ENCODE results near the gene PROCR.
"Not testable (repeated sequence)": the region's sequence is repeated elsewhere in the genome, so short reads cannot be mapped to it uniquely, and the experiment has no call there.

The PROCR gene

DNA sequence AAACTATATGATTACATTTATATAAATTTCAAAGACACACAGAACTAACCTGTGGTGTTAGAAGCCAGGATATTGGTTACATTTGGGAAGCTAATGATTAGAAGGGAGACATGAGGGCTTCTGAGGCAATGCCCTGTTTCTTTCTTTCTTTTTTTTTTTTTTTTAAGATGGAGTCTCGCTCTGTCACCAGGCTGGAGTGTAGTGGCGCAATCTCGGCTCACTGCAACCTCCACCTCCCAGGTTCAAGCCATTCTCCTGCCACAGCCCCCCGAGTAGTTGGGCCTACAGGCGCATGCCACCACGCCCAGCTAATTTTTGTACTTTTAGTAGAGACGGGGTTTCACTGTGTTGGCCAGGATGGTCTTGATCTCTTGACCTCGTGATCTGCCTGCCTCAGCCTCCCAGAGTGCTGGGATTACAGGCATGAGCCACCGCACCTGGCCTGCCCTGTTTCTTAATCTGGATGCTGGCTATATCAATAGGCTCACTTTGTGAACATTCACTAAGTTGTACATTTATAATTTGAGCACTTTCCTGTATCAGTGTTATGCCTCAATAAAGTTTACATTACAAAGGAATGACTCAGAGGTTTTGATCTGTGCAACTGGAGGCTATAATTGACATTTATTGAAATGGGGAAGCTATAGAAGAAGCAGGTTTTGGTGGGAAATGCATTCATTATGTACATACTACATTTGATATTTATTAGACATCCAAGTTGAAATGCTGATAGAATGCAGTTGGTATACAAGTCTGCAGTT, 21.3 kb downstream of the PROCR start:
- not testable (repeated sequence) for DNase-seq

DNA sequence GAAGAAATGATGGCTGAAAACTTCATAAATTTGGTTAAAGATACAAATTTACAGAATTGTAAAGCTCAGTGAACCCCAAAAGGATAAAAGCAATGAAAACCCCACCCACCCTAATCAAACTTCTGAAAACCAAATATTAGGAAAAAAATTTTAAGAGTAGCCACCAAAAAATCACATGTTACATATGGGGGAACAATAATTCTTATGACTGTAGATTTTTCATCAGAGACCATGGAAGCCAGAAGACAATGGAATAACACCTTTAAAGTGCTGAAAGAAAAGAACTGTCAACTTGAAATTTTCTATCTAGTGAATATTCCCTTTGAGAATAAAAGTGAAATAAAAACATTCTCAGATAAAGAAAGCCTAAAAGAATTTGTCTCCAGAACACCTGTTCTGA, 24.4 kb downstream of the PROCR start:
- DNase-seq, result no peak

DNA sequence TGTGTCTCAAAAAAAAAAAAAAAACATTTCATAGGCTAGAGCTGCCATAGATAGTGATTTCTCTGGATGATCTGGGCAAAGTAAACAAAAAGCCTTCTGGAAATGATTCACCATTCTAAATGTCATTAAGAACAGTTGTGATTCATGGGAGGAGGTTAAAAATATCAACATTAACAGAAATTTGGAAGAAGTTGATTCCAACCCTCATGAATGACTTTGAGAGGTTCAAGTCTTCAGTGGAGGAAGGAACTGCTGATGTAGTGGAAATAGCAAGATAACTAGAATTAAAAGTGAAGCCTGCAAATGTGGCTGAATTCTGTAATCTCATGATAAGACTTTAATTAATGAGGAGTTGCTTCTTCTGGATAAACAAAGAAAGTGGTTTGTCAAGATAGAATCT, 27.9 kb downstream of the PROCR start:
- DNase-seq, result no peak

DNA sequence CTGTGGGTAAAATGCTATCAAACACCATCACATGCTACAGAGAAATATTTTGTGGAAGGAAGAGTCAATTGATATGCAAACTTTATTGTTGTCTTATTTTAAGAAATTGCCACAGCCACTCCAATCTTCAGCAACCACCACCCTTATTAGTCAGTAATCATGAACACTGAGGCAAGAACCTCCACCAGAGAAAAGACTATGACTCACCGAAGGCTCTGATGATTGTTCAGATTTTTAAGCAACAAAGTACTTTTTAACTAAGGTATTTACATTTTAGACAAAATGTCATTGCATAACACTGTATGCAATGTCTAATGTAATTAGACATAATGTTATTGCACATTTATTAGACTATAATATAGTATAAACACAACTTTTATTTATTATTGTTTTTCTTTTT, 28.4 kb downstream of the PROCR start:
- DNase-seq, result no peak

DNA sequence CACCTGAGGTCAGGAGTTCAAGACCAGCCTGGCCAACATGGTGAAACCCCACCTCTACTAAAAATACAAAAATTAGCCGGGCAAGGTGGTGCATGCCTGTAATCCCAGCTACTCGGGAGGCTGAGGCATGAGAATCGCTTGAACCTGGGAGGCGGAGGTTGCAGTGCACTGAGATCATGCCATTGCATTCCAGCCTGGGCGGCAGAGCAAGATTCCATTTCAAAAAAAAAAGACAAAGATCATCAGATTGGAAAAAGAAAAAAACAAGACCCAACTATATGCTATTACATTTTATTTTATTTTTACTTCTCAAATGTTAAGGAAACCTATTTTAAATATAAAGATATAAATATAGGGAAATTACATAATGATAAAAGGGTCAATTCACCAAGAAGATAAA, 29.6 kb downstream of the PROCR start:
- DNase-seq, result not testable (repeated sequence)

DNA sequence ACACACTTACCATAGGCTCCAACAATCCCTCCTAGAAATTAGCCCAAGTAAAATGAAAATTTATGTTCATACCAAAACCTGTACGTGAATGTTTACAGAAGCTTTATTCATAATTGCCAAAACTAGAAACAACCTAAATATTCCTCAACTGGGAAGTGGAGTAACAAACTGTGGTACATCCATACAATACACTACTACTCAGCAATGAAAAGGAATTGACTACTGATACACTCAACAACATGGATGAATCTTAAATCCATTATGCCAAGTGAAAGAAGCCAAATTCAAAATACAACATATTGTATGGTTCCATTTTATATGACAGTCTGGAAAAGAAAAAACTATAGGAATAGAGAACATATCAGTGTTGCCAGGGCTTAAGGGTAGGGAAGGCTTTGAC, 34.9 kb downstream of the PROCR start:
- no peak for DNase-seq

DNA sequence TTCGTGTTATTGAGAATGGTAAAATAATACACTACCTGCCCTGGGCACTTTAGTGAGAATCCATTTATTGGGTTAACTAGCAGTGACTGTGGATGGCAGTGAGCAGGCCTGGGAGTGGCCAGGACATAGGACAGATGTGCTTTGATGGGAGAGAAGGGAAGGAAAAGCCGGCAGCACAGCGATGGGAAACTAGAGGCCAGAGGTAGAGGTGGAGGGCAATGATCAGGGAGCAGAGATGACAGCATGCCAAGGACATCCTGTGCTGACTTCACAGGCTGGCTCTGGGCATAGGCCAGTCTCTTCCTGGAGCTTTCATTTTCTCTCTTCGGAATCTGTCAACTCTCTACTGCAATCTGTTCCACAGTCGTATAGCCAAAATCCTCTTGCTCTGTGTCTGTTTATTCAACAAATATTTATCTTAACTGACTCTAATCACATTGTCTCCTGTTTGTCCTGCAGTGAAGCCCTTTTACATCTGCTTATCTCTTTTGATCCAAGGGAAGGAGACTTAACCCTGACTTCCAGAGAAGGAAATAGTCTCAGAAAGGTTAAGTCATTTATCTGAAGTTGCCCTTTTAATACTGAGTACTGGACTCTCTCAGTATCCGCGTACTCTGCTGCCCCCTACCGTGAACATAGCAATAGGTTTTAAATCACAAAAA, 36.2 kb downstream of the PROCR start:
- DNase-seq, result peak; percentile 80 to 83

DNA sequence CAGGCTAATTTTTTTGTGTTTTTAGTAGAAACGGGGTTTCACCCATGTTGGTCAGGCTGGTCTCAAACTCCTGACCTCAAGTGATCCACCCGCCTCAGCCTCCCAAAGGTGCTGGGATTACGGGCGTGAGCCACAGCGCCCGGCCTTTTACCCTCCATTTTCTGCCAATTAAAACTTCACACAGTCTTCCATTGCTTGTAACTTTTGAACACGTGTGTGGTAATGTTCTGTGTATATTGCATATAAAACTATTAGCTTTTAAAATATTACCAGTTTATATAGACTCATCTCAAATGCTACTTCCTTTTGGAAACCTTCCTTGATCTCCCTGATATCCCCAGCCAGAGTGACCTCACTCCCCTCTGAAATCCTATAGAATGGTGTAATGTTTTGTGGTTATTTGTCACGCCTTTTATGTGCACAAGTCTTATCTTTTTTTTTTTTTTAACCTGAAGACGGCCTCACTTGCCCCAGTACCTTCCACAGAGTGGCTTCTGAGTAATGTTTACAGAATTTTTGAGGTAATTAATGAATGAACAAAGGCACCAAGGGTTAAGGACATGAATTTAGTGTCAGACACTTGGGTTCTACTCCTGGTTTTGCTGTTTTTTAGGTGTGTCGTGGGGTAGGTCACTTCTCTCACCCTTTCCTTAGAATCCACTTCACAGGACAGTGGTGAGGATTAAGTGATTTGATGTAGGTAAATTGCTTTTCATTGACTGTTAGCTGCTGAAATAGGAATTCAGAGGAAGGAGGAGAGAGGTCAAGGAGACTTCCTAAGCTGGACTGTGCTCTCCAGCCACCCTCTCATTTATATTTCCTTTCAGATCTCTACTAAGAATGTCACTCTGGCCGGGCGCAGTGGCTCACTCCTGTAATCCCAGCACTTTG, 43.4 kb downstream of the PROCR start:
- no peak for DNase-seq

DNA sequence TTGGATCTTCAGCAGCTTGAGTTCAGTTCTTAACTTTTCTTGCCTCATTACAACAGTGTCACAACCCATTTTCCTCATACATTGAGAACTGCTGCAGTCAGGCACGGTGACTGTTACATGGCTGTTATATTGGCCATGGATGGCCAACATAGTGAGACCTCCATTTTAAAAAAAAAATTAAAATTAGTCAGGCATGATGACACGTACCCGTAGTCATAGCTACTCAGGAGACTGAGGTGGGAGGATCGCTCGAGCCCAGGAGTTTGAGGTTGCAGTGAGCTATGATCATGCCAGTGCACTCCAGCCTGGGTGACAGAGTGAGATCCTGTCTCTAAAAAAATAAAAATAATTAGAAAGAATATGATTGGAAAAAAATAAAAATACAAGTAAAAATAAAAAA, 44.7 kb downstream of the PROCR start:
- DNase-seq, result no peak

DNA sequence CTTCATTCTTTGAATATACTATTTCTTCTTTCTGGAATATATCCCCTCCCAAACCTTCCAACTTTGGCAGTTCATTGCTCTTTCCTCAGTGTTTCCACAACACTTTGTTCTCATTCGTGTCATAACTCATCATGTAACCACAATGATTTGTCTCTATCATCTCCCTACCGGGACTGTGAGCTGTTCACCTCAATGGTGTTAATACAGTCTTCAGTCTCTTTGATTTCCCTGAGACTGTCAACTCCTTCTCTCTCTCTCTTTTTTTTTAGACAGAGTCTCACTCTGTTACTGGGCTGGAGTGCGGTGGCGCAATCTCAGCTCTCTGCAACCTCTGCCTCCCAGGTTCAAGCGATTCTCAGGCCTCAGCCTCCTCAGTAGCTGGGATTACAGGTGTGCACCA, 52.1 kb downstream of the PROCR start:
- no peak for DNase-seq

DNA sequence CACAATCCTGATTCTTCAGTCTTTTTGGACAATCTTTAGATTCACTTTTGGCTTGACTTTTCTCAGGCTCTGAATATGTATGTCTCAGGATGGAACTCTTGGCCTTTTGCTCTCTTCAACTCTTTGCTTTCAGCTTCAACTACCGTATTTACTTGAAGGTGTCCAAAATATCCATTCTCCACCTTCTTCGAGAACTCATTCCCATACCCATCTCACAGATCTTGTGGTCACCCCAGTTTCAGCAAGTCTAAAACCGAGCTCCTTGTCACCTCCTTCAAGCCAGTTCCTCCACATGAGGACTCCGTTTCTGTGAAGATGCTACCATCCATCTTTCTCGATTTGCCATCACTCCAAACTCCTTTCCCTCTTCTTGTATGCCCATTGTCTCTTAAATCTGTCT, 52.7 kb downstream of the PROCR start:
- DNase-seq, result no peak

DNA sequence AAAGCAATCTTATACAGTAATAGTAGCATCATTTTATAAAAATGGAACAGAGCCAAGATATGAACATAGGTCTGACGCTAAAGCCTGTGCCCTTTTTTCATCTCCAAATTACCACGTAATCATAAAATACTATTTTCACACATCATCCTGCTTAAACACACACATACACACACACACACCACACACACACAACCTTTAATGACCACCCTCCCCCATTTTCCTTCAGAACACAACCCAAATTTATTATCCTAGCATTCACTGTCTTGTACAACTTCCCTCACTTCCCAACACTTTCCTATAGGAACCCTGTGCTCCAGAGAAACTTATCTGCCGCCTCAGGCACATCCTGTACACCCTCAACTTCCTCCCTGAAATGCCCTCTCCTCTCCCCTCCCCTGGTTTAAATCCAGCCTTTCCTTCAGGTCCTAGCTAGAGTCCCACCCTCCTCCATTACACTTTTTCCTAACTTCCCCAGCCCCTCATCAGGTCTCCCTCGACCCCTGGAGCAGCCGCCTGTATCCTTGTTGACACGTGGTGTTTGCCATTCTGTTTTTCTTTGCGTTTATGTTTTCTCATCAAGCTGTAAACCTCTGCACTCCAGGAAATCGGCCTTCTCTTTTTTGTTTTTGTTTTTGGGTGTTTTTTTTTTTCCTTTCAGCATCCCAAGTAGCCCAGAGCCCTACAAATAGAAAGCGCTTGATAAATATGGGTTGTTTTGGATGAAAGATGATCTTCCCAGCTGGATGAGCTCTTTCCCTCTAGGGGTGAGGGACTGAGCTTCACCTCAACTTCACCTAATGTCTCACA, 53.6 kb downstream of the PROCR start:
- no peak for DNase-seq

DNA sequence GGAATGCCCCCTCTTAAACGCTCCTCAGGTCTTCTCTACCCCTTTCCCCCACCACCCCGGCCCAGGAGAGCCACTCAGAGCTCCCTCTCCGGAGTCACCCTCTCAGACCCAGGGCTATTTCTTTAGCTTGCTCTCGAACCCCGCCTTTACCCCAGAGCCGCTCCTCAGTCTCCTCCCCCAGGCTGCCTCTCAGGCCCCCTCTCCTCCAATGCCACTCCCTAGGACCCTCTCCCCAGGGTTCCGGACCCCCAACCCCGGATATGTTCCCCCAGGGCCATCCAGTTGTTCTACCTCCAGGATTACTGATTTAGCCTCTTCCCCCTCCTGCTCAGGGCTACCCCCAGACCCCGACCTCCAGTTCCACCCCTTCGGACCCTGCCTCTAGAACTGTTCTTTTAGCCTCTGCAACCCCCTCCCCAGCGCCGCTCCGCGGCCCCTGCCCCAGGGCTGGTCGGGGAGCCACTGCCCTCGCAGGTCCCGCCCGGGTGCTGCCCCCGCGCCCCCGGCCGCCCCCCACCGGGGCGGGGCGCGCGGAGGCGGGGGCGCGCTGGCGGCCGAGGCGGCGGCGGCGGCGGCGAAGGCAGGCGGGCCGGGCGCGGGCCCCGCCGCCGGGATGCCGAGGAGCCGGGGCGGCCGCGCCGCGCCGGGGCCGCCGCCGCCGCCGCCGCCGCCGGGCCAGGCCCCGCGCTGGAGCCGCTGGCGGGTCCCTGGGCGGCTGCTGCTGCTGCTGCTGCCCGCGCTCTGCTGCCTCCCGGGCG, 54.4 kb downstream of the PROCR start, which contains the start of gene MMP24:
Gene MMP24 (plus strand): TSS at position 565 of the 758 bp plus-strand sequence. CDS start 49 bp downstream, at position 614.
- peak in 1 of 2 donors; percentile 6 for DNase-seq
